HUES6 (cell line): Measurements from ENCODE around the gene ASAP2.

ENCODE experiments used
- H3K27ac ChIP-seq: 2 replicates; pipeline ENCODE4 v1.7.0; 2013; ENCODE audit warnings: low read depth, mild to moderate bottlenecking, low read length, inconsistent platforms
- H3K27me3 ChIP-seq: 2 replicates; pipeline ENCODE4 v1.6.1; 2013; ENCODE audit warnings: low read length; ENCODE audit not compliant: control insufficient read depth, insufficient read depth
- H3K36me3 ChIP-seq: 2 replicates; pipeline ENCODE4 v1.6.1; 2013; ENCODE audit warnings: low read length; ENCODE audit not compliant: control insufficient read depth, insufficient read depth
- H3K4me1 ChIP-seq: 2 replicates; pipeline ENCODE4 v1.6.1; 2013; ENCODE audit warnings: low read length; ENCODE audit not compliant: control insufficient read depth, insufficient read depth
- H3K4me3 ChIP-seq: 2 replicates; pipeline ENCODE4 v1.5.1; 2013; ENCODE audit warnings: low read depth, low read length
- H3K9ac ChIP-seq: one replicate; pipeline ENCODE4 v1.6.1; 2013; ENCODE audit warnings: mild to moderate bottlenecking, low read length
- H3K9me3 ChIP-seq: 2 replicates; pipeline ENCODE4 v1.6.1; 2013; ENCODE audit warnings: low read depth, low read length; ENCODE audit not compliant: control insufficient read depth, insufficient read depth

ASAP2 gene

GRCh38 chr2:9398881-9399780 is 192.5 kb downstream of the ASAP2 start:
- Histone ChIP-seq H3K4me3 (no peak overlapping the region), H3K36me3 (peaks cover 9% of the 10 kb centered on the region), H3K27ac (no peak overlapping the region), H3K9ac (no peak overlapping the region), H3K9me3 (no peaks in the 10 kb centered on the region), H3K27me3 (no peaks in the 10 kb centered on the region), H3K4me1 (no peaks in the 10 kb centered on the region)

- H3K27ac ChIP-seq, result no peak overlapping the region
- no peaks in the 10 kb centered on the region for H3K9me3 ChIP-seq
Measured at GRCh38 chr2:9400268-9401058, 193.9 kb downstream of the ASAP2 start.

DNA sequence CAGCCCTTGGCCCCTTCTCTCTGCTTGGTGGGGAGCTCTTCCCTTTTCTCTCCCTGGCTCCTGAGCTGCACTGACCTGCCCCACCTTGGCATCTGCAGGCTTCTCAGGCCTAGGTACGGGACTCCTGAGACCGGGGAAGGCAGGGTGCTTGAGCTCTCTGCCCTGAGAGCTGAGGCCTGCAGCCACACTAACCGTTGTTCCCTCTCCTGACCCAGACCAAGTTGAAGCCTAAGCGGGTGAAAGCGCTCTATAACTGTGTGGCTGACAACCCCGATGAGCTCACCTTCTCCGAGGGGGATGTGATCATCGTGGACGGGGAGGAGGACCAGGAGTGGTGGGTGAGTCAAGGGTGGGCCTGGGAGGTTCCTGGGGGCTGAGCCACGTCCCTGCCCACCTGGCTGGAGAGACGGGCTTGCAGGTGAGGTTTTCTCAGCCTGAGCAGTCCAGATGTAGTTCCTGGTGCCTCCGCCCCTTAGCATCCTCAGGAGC is 194.5 kb downstream of the ASAP2 start:
- Histone ChIP-seq H3K9ac (no peak overlapping the region), H3K9me3 (no peaks in the 10 kb centered on the region), H3K4me1 (no peaks in the 10 kb centered on the region), H3K4me3 (no peak overlapping the region), H3K27me3 (no peaks in the 10 kb centered on the region), H3K36me3 (peaks cover 3% of the 10 kb centered on the region; the same call in 1 of the 2 replicates), H3K27ac (no peak overlapping the region)

More at GRCh38 chr2:9400268-9401058, 193.9 kb downstream of the ASAP2 start:
- Histone ChIP-seq H3K36me3 (peaks cover 3% of the 10 kb centered on the region; the same call in 1 of the 2 replicates), H3K9ac (no peak overlapping the region), H3K27me3 (no peaks in the 10 kb centered on the region), H3K4me3 (no peak overlapping the region), H3K4me1 (no peaks in the 10 kb centered on the region)

DNA sequence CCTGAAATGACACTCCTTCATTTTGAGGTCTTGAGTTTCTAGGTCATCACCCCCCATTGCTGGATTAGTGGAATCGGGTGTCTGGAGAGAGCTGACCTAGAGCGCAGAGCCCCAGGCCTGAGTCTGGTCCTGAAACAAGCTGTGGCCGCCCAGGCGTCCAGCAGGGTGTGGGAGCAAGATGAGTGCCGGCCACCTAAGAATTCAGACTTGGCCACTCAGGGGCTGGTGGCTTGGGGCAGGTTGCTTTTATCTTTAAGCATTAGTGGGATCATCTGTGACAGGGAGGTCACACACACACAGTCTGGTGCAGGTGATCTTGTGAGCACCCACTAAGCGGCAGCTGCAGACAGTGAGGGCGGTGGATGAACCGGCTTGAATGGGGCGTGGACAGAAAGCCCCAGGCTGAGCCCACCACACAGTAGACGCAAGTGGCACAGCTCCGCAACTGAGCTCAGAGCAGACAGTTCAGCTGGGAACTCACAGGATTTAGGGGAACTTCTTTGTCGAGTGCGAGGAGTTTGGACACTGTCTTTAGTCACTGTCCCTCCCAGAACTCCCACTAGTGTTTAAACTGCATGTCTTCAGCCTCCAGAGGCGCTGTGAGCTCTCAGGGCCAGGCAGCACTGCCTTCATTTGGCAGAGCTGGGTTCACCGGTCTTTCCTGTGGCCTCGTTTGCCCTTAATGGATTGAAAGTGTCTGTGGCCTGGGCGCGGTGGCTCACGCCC is 195.2 kb downstream of the ASAP2 start:
- H3K27ac ChIP-seq, result no peak overlapping the region

DNA sequence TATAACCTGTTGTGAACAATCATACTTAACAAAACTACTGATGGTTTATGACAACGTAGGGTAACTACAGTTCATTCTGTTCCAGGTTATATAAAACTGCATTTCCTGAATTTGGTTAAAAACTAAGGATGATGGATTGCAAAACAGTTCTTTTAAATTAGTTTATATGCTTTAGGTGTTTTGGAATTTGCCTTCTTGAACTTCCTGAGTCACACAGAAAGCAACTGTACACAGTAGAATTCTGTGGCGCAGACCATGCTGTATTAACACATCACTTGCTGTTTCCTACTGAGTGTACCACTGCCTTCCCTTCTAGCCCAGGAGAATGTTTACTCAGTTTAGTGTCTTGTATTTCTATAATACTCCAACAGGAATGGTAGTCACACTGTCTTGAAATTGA is 197.3 kb downstream of the ASAP2 start:
- Histone ChIP-seq H3K4me1 (no peaks in the 10 kb centered on the region), H3K9me3 (no peaks in the 10 kb centered on the region), H3K9ac (no peak overlapping the region)

More for the DNA sequence above, 195.2 kb downstream of the ASAP2 start:
- peaks cover 4% of the 10 kb centered on the region for H3K36me3 ChIP-seq
- no peak overlapping the region for H3K9ac ChIP-seq
- H3K9me3 ChIP-seq, result no peaks in the 10 kb centered on the region
- H3K4me1 ChIP-seq, result no peaks in the 10 kb centered on the region
- H3K27me3 ChIP-seq, result no peaks in the 10 kb centered on the region
- no peak overlapping the region for H3K4me3 ChIP-seq

DNA sequence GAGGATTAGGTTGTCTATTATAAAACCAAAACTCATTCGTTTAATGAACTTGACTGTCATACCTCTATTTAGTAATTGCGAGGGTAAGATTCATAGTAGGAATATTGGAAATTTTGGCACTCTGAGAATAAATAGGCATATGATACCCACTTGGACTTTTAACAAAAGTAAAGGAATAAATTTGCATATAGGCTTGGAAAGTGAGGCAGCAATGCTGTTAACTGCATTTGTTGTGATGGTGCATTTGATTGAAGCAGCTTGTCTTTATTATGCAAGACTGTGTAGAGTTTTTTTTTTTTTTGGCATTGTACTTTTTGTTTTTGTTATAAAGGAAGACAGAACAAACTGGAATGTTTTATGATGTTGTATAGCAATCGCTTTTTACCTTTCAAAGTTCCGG is 197.8 kb downstream of the ASAP2 start:
- H3K9me3 ChIP-seq, result no peaks in the 10 kb centered on the region
- H3K27me3 ChIP-seq, result no peaks in the 10 kb centered on the region
- H3K36me3 ChIP-seq, result peaks cover 11% of the 10 kb centered on the region
- H3K9ac ChIP-seq, result no peak overlapping the region
- no peaks in the 10 kb centered on the region for H3K4me1 ChIP-seq
- no peak overlapping the region for H3K27ac ChIP-seq
- H3K4me3 ChIP-seq, result no peak overlapping the region

More for the DNA sequence above, 197.3 kb downstream of the ASAP2 start:
- Histone ChIP-seq H3K27ac (no peak overlapping the region), H3K4me3 (no peak overlapping the region), H3K27me3 (no peaks in the 10 kb centered on the region), H3K36me3 (peaks cover 11% of the 10 kb centered on the region)

GRCh38 chr2:9405636-9406035 is 199.0 kb downstream of the ASAP2 start:
- no peak overlapping the region for H3K27ac ChIP-seq
- H3K4me3 ChIP-seq, result no peak overlapping the region
- H3K9ac ChIP-seq, result no peak overlapping the region
- H3K36me3 ChIP-seq, result peaks cover 13% of the 10 kb centered on the region
- no peaks in the 10 kb centered on the region for H3K9me3 ChIP-seq
- no peaks in the 10 kb centered on the region for H3K4me1 ChIP-seq
- H3K27me3 ChIP-seq, result no peaks in the 10 kb centered on the region

DNA sequence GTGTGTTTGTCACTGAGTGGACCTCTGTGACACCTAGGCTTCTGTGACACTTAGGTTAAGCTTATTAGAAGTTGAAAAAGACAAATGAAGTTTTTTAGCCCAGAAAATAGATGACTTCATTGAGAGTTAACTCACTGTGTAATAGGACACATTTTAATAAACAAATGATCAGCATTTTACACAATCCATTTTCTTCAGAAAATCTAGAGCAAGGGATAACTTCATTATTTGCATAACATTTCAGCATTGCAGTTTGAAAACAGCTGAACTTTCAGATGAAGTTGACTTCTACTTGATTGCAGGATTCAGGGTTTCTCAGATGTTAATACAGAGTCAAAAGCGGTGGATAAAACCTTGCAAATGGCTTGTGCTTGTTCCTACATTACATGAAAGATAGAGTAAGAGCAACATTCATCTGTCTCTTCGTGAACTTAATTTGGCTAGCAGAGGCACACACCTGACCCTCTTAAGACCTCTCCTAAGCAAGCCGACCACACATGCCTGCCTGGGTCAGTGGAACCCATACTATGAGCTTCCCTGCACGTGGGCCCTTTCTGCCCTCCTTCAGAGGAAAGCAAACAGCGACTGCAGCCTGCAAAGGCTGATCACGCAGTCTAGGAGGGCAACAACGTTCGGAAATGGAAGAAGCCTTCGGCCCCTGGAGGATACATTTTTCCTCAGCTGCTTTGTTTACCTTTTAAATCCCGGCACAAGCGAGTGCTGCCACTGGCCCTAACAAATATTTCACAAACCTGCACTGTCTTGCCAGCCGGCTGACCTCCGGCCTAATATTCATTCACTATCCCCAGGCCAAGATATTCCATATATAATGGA is 200.1 kb downstream of the ASAP2 start:
- H3K4me1 ChIP-seq, result no peaks in the 10 kb centered on the region
- H3K36me3 ChIP-seq, result peaks cover 13% of the 10 kb centered on the region
- no peak overlapping the region for H3K27ac ChIP-seq
- no peaks in the 10 kb centered on the region for H3K9me3 ChIP-seq
- no peak overlapping the region for H3K9ac ChIP-seq
- H3K27me3 ChIP-seq, result no peaks in the 10 kb centered on the region
- no peak overlapping the region for H3K4me3 ChIP-seq

GRCh38 chr2:9407363-9407811 is 200.8 kb downstream of the ASAP2 start:
- Histone ChIP-seq H3K27me3 (no peaks in the 10 kb centered on the region), H3K4me1 (no peaks in the 10 kb centered on the region), H3K9ac (no peak overlapping the region), H3K27ac (no peak overlapping the region), H3K4me3 (no peak overlapping the region), H3K9me3 (no peaks in the 10 kb centered on the region), H3K36me3 (peaks cover 13% of the 10 kb centered on the region)

- no peaks in the 10 kb centered on the region for H3K27me3 ChIP-seq
- H3K27ac ChIP-seq, result no peak overlapping the region
- H3K36me3 ChIP-seq, result peaks cover 10% of the 10 kb centered on the region
- H3K9ac ChIP-seq, result no peak overlapping the region
- H3K9me3 ChIP-seq, result no peaks in the 10 kb centered on the region
- H3K4me3 ChIP-seq, result no peak overlapping the region
- no peaks in the 10 kb centered on the region for H3K4me1 ChIP-seq
Measured at GRCh38 chr2:9408641-9409151, 202.1 kb downstream of the ASAP2 start.
